ENCODE measurements around the gene DAPK2.

DNA sequence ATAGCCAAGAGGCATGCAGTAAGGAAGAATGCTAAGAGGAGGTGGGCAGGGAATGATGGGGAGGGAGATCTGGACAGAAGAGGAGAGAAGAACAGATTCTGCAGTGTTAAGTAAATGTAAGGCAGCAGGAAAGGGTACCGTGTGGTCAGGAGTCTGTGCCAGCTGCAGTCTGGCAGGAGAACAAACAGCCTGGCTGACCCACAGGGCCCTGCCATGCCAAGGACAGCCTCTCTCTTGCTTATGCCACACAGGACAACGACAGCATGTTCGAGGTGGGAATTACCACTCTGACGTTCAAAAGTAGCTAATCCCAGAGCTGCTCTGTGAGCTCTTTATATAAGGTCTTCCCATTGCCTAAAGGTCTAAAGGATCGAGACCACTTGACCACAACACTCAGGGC lies 31.3 kb downstream of the DAPK2 start:
- TF ChIP-seq CTCF (IDR thresholded peaks at IDR 0.05) (no peak), POLR2A (IDR thresholded peaks at IDR 0.05) (no peak)
